SK-N-SH (cell line): ENCODE measurements around the gene TXNDC16. TPM values are rescaled to one million over a fixed set of nuclear protein-coding genes. Genes with fewer than 3 reads are reported as not detected.

Experiments used
- CTCF ChIA-PET: fragments of 300-600, 350-600 bp; formaldehyde crosslinking; extraction: SDS; loops from one replicate; lab custom pipeline; 2021; lab: Yijun Ruan, JAX
- POLR2A ChIA-PET: fragments of 350-600 bp; sonication (Branson Sonifier 250); formaldehyde crosslinking; extraction: SDS; loops from one replicate; lab custom pipeline; 2020; ENCODE audit warnings: antibody characterized with exemption, inconsistent platforms; lab: Yijun Ruan, JAX
- DNase-seq: peaks from one replicate; pipeline ENCODE4 v3.0.0; 2012
- H2AFZ ChIP-seq: fragments of 200-600 bp; sonication (generic); 2 replicates; pipeline ENCODE4 v1.8.1; 2016; ENCODE audit warnings: antibody characterized with exemption, mild to moderate bottlenecking, low read depth
- H3F3A ChIP-seq: fragments of 200-600 bp; sonication (generic); replicated peaks from 2 replicates; pipeline ENCODE3; 2016; ENCODE audit warnings: antibody characterized with exemption, mild to moderate bottlenecking; ENCODE audit not compliant: insufficient read depth
- H3K27ac ChIP-seq, 2 experiments: fragments of 200-500 bp in 1 of 2; fragments of 200-600 bp in 1 of 2; sonication (Bioruptor generic) in 1 of 2; sonication (generic), shearing (Covaris generic) in 1 of 2; 2 replicates each; pipeline versions ENCODE4 v1.5.1 to v1.6.1; 2014 to 2016; ENCODE audit warnings: low read depth in 2 of 2, inconsistent platforms in 1 of 2, low read length in 1 of 2, mild to moderate bottlenecking in 1 of 2, mixed read lengths in 1 of 2
- H3K27me3 ChIP-seq: fragments of 200-600 bp; sonication (generic), shearing (Covaris generic); 2 replicates; pipeline ENCODE4 v1.6.1; 2016; ENCODE audit warnings: mixed run types; ENCODE audit not compliant: insufficient read depth
- H3K36me3 ChIP-seq, 2 experiments: fragments of 200-500 bp in 1 of 2; fragments of 200-600 bp in 1 of 2; sonication (Bioruptor generic) in 1 of 2; sonication (generic) in 1 of 2; replicated peaks in 1 of 2; 2 replicates each; pipeline versions ENCODE3 to v1.5.1; 2014 to 2016; ENCODE audit warnings: low read length in 1 of 2, mild to moderate bottlenecking in 1 of 2; ENCODE audit not compliant: insufficient read depth in 2 of 2, control insufficient read depth in 1 of 2
- H3K4me1 ChIP-seq, 2 experiments: fragments of 200-500 bp in 1 of 2; fragments of 200-600 bp in 1 of 2; sonication (Bioruptor generic) in 1 of 2; sonication (generic), shearing (Covaris generic) in 1 of 2; 2 replicates each; pipeline versions ENCODE4 v1.5.1 to v1.6.1; 2014 to 2016; ENCODE audit warnings: low read depth in 1 of 2, low read length in 1 of 2, mixed run types in 1 of 2; ENCODE audit not compliant: insufficient read depth in 2 of 2, control insufficient read depth in 1 of 2
- H3K4me2 ChIP-seq: fragments of 200-600 bp; sonication (generic), shearing (Covaris generic); 2 replicates; pipeline ENCODE4 v1.6.1; 2017; ENCODE audit warnings: mixed run types
- H3K4me3 ChIP-seq, 2 experiments: fragments of 200-500 bp in 1 of 2; fragments of 200-600 bp in 1 of 2; sonication (Bioruptor generic) in 1 of 2; sonication (generic), shearing (Covaris generic) in 1 of 2; 2 replicates each; pipeline versions ENCODE4 v1.5.1 to v1.8.1; 2014 to 2016; ENCODE audit warnings: low read depth in 2 of 2, inconsistent platforms in 1 of 2, low read length in 1 of 2, mild to moderate bottlenecking in 1 of 2, mixed read lengths in 1 of 2, moderate library complexity in 1 of 2
- H3K79me2 ChIP-seq: fragments of 200-600 bp; sonication (generic); 2 replicates; pipeline ENCODE4 v1.8.1; 2017; ENCODE audit warnings: mild to moderate bottlenecking; ENCODE audit not compliant: insufficient read depth
- H3K9ac ChIP-seq: fragments of 200-600 bp; sonication (generic); 2 replicates; pipeline ENCODE4 v1.6.1; 2017; ENCODE audit warnings: mixed run types
- H3K9me2 ChIP-seq: fragments of 200-600 bp; sonication (generic); 2 replicates; pipeline ENCODE4 v1.6.1; 2017; ENCODE audit warnings: mixed run types
- H3K9me3 ChIP-seq: fragments of 200-600 bp; sonication (generic); 2 replicates; pipeline ENCODE4 v1.6.1; 2017; ENCODE audit warnings: mixed run types, mild to moderate bottlenecking, moderate library complexity
- H4K20me1 ChIP-seq: fragments of 200-600 bp; sonication (generic); 2 replicates; pipeline ENCODE4 v1.6.1; 2017; ENCODE audit warnings: mild to moderate bottlenecking, mixed run types; ENCODE audit not compliant: insufficient read depth
- CTCF ChIP-seq: fragments of 200-600 bp; sonication (generic); IDR thresholded peaks from 2 replicates; pipeline ENCODE4 v1.6.1; 2017; ENCODE audit warnings: antibody characterized with exemption, mild to moderate bottlenecking, moderate library complexity
- ELF1 ChIP-seq: IDR thresholded peaks from 2 replicates; pipeline ENCODE4 v1.4.0; 2012
- EZH2phosphoT487 ChIP-seq: fragments of 200-600 bp; sonication (generic); IDR thresholded peaks from 2 replicates; pipeline ENCODE4 v1.6.1; 2017; ENCODE audit warnings: low read depth, mixed run types, mild to moderate bottlenecking, antibody characterized with exemption, moderate library complexity, borderline replicate concordance
- FOSL2 ChIP-seq: IDR thresholded peaks from 2 replicates; pipeline ENCODE4 v1.4.0; 2012; ENCODE audit warnings: low read depth, mild to moderate bottlenecking, moderate library complexity, borderline replicate concordance
- FOXM1 ChIP-seq: IDR thresholded peaks from 2 replicates; pipeline ENCODE4 v1.4.0; 2012; ENCODE audit warnings: low read depth, mild to moderate bottlenecking
- JUND ChIP-seq: IDR thresholded peaks from 2 replicates; pipeline ENCODE4 v1.4.0; 2012
- POLR2AphosphoS5 ChIP-seq: IDR thresholded peaks from 2 replicates; pipeline ENCODE4 v1.6.1; 2012; ENCODE audit warnings: low read depth, low read length
- RAD21 ChIP-seq: IDR thresholded peaks from 2 replicates; pipeline ENCODE4 v1.6.1; 2012; ENCODE audit warnings: mild to moderate bottlenecking, low read length
- RCOR1 ChIP-seq: fragments of 150-350 bp; IDR thresholded peaks from 2 replicates; pipeline ENCODE4 v1.6.1; 2017; ENCODE audit warnings: antibody characterized with exemption, low read length
- REST ChIP-seq: IDR thresholded peaks from 2 replicates; pipeline ENCODE4 v1.6.1; 2012; ENCODE audit warnings: mild to moderate bottlenecking, low read depth, low read length, moderate library complexity
- TAF1 ChIP-seq: IDR thresholded peaks from 2 replicates; pipeline ENCODE4 v1.6.1; 2012; ENCODE audit warnings: low read depth, mild to moderate bottlenecking, low read length, moderate library complexity, borderline replicate concordance
- TCF12 ChIP-seq: IDR thresholded peaks from 2 replicates; pipeline ENCODE4 v1.4.0; 2012
- ZBTB33 ChIP-seq: IDR thresholded peaks from 2 replicates; pipeline ENCODE4 v1.4.0; 2012; ENCODE audit warnings: low read depth, borderline replicate concordance
- WGBS: methylation state at CpG from one replicate; pipeline ENCODE4 v1.1.6; 2017; ENCODE audit warnings: low lambda C conversion rate; 5-methylcytosine and 5-hydroxymethylcytosine counted together
- polyA plus RNA-seq, 3 experiments: library from polyadenylated mRNA; depleted of rRNA; stranded (reverse); fragments of >200 nt; gene quantifications; 2 replicates each; pipeline ENCODE4 v1.2.3, GENCODE V29; 2012

The TXNDC16 gene
- polyA plus RNA-seq, 1 of the 3 experiments (the other 2 are of a cell fraction): 0.95 TPM

GRCh38 chr14:52467515-52468266 is 84.6 kb downstream of the TXNDC16 start (continued):
- TF ChIP-seq REST: no peak

DNA sequence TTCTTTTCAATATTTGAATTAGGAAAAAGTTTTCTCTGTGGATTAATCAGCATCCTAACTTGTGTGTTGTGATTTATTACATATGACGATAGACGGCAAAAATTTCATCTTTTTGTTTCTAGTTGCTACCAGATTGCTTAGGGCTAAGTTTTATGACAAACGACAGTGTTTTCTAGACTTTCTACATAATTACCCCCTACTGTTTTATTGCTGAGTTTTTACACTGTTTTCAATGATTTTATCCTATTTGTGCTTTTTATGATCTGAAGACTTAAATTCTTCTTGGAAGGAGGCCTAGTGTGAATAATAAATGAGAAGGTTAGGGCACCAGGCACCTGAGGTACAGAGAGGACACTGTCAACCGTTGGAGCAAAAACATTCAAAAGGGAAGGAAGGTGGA is 88.1 kb downstream of the TXNDC16 start:
- Histone ChIP-seq H2AFZ (no peak overlapping the region), H3K9me3 (peaks cover 6% of the 10 kb centered on the region; the same call in 1 of the 2 replicates), H3K4me3 (no peak overlapping the region), H3K27me3 (no peaks in the 10 kb centered on the region), H3K27ac (no peak overlapping the region)
- no peak for TF ChIP-seq EZH2phosphoT487
- no peak for TF ChIP-seq ELF1
- no peak for TF ChIP-seq RAD21
- TF ChIP-seq POLR2AphosphoS5: no peak
- no peak for TF ChIP-seq TAF1
- no peak for TF ChIP-seq TCF12
- no peak for TF ChIP-seq CTCF
- TF ChIP-seq JUND: no peak
- no peak for TF ChIP-seq FOSL2
- no peak for TF ChIP-seq RCOR1
- TF ChIP-seq FOXM1: no peak
- TF ChIP-seq ZBTB33: no peak
- TF ChIP-seq, all 33 proteins: peak for 0
- CTCF ChIA-PET: no interaction called here
- 88% methylated on average over 4 of the region's 4 CpGs for WGBS
- Histone ChIP-seq H3K9ac (no peak overlapping the region), H4K20me1 (no peaks in the 10 kb centered on the region), H3K79me2 (no peaks in the 10 kb centered on the region), H3K36me3 (peaks cover 0 to 11% of the 10 kb centered on the region in 2 experiments), H3F3A (no peaks in the 10 kb centered on the region), H3K4me1 (no peaks in the 10 kb centered on the region), H3K9me2 (no peaks in the 10 kb centered on the region), H3K4me2 (no peak overlapping the region)
- POLR2A ChIA-PET: no interaction called here
- DNase-seq: no peak
